Gastroesophageal sphincter (tissue), 4 donors: ENCODE measurements around the gene THOP1. TPM values are rescaled to one million over a fixed set of nuclear protein-coding genes. Genes with fewer than 3 reads are reported as not detected.

Experiments
- ATAC-seq: fragments of 150-250 bp; one replicate; pipeline ENCODE4 v1.9.1; 2016; ENCODE audit warnings: mild to moderate bottlenecking, moderate library complexity
- H3K27ac ChIP-seq, 4 donors: fragments of 200-600 bp; sonication (generic) in 3 of 4; 1 replicate in 3 of 4; 2 replicates in 1 of 4; pipeline ENCODE4 v1.5.1; 2016 to 2019
- H3K27me3 ChIP-seq: fragments of 200-600 bp; sonication (generic); one replicate; pipeline ENCODE4 v1.5.1; 2019
- H3K36me3 ChIP-seq, 2 donors: fragments of 200-600 bp; sonication (generic); one replicate each; pipeline ENCODE4 v1.5.1; 2019; ENCODE audit warnings: control low read depth in 1 of 2
- H3K4me1 ChIP-seq, 3 donors: fragments of 200-600 bp; sonication (generic); 1 replicate in 2 of 3; 2 replicates in 1 of 3; pipeline ENCODE4 v1.5.1; 2016 to 2019; ENCODE audit warnings: control low read depth in 2 of 3
- H3K4me3 ChIP-seq, 2 donors: fragments of 200-600 bp; sonication (generic); one replicate each; pipeline ENCODE4 v1.5.1; 2019; ENCODE audit warnings: mild to moderate bottlenecking in 1 of 2, moderate library complexity in 1 of 2
- H3K9me3 ChIP-seq, 3 donors: fragments of 200-600 bp; sonication (generic); one replicate each; pipeline ENCODE4 v1.5.1; 2017 to 2019; ENCODE audit warnings: control low read depth in 2 of 3
- EP300 ChIP-seq: sonication (generic); formaldehyde crosslinking; IDR thresholded peaks from one replicate; pipeline ENCODE4 v1.6.1; 2017; ENCODE audit warnings: antibody characterized with exemption, mild to moderate bottlenecking
- POLR2A ChIP-seq, 2 donors: fragments of 450-650 bp; IDR thresholded peaks; one replicate each; pipeline ENCODE4 v1.6.1; 2017; ENCODE audit warnings: antibody characterized with exemption in 2 of 2, mild to moderate bottlenecking in 2 of 2, moderate library complexity in 1 of 2
- POLR2AphosphoS5 ChIP-seq: sonication (generic); formaldehyde crosslinking; IDR thresholded peaks from one replicate; pipeline ENCODE4 v1.6.1; 2017; ENCODE audit warnings: antibody characterized with exemption
- whole genome bisulfite sequencing, 2 donors: methylation state at CpG; one replicate each; pipeline ENCODE4 v1.1.5; 2018; ENCODE audit warnings: low coverage in 1 of 2; 5-methylcytosine and 5-hydroxymethylcytosine counted together
- total RNA-seq, 4 donors: library from RNA; depleted of rRNA; stranded (reverse); fragments of >200 nt; gene quantifications; one replicate each; pipeline ENCODE4 v1.1.0, GENCODE V29; 2016
- TF ChIP-seq, protein P1 (sequence below), 4 experiments: fragments of 200-600 bp in 2 of 4; fragments of 450-650 bp in 2 of 4; sonication (generic) in 1 of 4; IDR thresholded peaks; one replicate each; pipeline ENCODE4 v1.5.1; 2017 to 2019; ENCODE audit warnings: antibody characterized with exemption in 4 of 4, mild to moderate bottlenecking in 2 of 4, moderate library complexity in 2 of 4

The THOP1 gene
- total RNA-seq, 4 donors from 2014 or later, result 26.9 to 58.4 (median 38.7) TPM

DNA sequence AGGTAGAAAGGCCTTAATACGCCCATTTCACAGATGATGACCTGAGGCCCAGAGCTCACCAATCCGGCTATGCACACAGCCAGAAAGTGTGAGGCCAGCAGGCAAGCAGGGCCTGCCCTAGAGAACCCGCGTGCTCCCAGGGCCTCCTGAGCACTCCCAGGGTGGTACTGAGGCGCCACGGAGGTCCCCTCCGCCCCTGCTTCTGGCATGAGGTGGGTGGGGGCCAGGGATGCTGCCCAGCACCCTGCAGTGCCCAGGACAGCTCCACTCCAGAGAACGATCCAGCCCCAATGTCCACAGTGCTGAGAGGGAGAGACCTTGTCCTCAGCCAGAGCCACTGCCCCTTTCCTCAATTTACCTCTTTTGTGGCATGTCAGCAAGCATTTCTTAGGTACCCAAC, 16.1 kb upstream of the THOP1 start:
- no peaks in the 10 kb centered on the region for H3K9me3 ChIP-seq
- no peak for TF ChIP-seq POLR2A (IDR thresholded peaks at IDR 0.05)
- no peak for TF ChIP-seq POLR2AphosphoS5
- no peak for TF ChIP-seq EP300
- TF ChIP-seq, protein P1, sequence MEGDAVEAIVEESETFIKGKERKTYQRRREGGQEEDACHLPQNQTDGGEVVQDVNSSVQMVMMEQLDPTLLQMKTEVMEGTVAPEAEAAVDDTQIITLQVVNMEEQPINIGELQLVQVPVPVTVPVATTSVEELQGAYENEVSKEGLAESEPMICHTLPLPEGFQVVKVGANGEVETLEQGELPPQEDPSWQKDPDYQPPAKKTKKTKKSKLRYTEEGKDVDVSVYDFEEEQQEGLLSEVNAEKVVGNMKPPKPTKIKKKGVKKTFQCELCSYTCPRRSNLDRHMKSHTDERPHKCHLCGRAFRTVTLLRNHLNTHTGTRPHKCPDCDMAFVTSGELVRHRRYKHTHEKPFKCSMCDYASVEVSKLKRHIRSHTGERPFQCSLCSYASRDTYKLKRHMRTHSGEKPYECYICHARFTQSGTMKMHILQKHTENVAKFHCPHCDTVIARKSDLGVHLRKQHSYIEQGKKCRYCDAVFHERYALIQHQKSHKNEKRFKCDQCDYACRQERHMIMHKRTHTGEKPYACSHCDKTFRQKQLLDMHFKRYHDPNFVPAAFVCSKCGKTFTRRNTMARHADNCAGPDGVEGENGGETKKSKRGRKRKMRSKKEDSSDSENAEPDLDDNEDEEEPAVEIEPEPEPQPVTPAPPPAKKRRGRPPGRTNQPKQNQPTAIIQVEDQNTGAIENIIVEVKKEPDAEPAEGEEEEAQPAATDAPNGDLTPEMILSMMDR (IDR thresholded peaks at IDR 0.05), result no peak
- peaks cover 0 to 58% of the 10 kb centered on the region in 2 donors for H3K36me3 ChIP-seq
- WGBS, 2 donors, result no CpG with 5 or more reads among the region's 8 CpGs
- H3K27ac ChIP-seq, result peak overlapping the region in 3 of 4 donors; percentile 47 to 86 (median 75)
- ATAC-seq, result no peak
- peaks cover 0 to 49% (median 25%) of the 10 kb centered on the region in 3 donors for H3K4me1 ChIP-seq
- H3K4me3 ChIP-seq, result no peak overlapping the region
- H3K27me3 ChIP-seq, result no peaks in the 10 kb centered on the region

- peak overlapping the region; percentile 2 to 86 (median 79) for H3K27ac ChIP-seq
- peaks cover 0 to 61% (median 33%) of the 10 kb centered on the region in 3 donors for H3K4me1 ChIP-seq
- TF ChIP-seq, protein P1 (IDR thresholded peaks at IDR 0.05), result no peak
- no peak for TF ChIP-seq POLR2A (IDR thresholded peaks at IDR 0.05)
- TF ChIP-seq EP300, result no peak
- peak; percentile 50 for TF ChIP-seq POLR2AphosphoS5
- no peak overlapping the region for H3K4me3 ChIP-seq
- peak; percentile 82 for ATAC-seq
- no peaks in the 10 kb centered on the region for H3K9me3 ChIP-seq
- H3K27me3 ChIP-seq, result no peaks in the 10 kb centered on the region
- WGBS, 2 donors, result 64% methylated on average over 6 of the region's 40 CpGs; no CpG with 5 or more reads in 1 of the 2 donors
- H3K36me3 ChIP-seq, result peaks cover 0 to 50% of the 10 kb centered on the region in 2 donors
Observed at GRCh38 chr19:2770055-2771013, 15.0 kb upstream of the THOP1 start.

- H3K4me3 ChIP-seq, result no peak overlapping the region
- H3K27me3 ChIP-seq, result no peaks in the 10 kb centered on the region
- H3K27ac ChIP-seq, result peak overlapping the region in 3 of 4 donors; percentile 75 to 86 (median 83)
- H3K36me3 ChIP-seq, result peaks cover 0 to 37% of the 10 kb centered on the region in 2 donors
- ATAC-seq, result peak; percentile 23
- no peaks in the 10 kb centered on the region for H3K9me3 ChIP-seq
- 47 to 60% methylated on average over 4 to 5 of the region's 29 CpGs for WGBS, 2 donors
- H3K4me1 ChIP-seq, result peaks cover 0 to 76% (median 33%) of the 10 kb centered on the region in 3 donors
- TF ChIP-seq, protein P1 (IDR thresholded peaks at IDR 0.05), result no peak
- TF ChIP-seq EP300 (no peak), POLR2AphosphoS5 (no peak)
Observed at GRCh38 chr19:2771786-2772674, 13.3 kb upstream of the THOP1 start.

GRCh38 chr19:2774083-2774679, 11.1 kb upstream of the THOP1 start:
- no peaks in the 10 kb centered on the region for H3K9me3 ChIP-seq
- H3K27ac ChIP-seq, result no peak overlapping the region
- no peak overlapping the region for H3K4me3 ChIP-seq
- TF ChIP-seq POLR2AphosphoS5 (no peak), EP300 (no peak), POLR2A (IDR thresholded peaks at IDR 0.05) (no peak)
- peaks cover 0 to 81% (median 33%) of the 10 kb centered on the region in 3 donors for H3K4me1 ChIP-seq
- 79 to 92% methylated on average over 8 to 12 of the region's 32 CpGs for WGBS, 2 donors
- H3K36me3 ChIP-seq, result peaks cover 0 to 37% of the 10 kb centered on the region in 2 donors
- ATAC-seq, result no peak
- no peaks in the 10 kb centered on the region for H3K27me3 ChIP-seq
